Raji (cell line): Measurements from ENCODE around the gene YJEFN3.

Experiments used
- POLR2A ChIP-seq: IDR thresholded peaks from 2 replicates; pipeline ENCODE4 v1.6.1; 2011; ENCODE audit warnings: low read depth, low read length, control low read depth; ENCODE audit not compliant: insufficient read depth

Gene YJEFN3

DNA sequence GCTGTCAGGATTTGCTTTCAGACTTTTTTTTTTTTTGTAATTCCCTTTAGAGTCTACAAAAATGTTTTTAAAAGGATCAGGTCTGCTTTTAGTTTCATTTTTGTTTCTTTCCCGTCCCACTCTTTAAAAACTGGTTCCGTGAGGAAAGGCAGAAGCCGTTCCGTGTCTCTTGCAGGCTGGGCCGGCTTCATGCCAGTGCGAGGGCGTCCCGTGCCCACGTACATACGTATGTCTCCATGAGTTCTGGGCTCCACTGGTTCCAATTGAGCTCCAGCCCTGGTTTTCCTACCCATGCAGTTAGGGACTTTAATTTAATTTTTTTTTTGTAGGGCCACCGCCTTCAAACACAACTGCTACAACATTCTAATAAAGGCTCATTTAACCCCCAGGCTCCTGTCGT is 22.1 kb upstream of the YJEFN3 start:
- no peak for TF ChIP-seq POLR2A

- TF ChIP-seq POLR2A: no peak
Measured at GRCh38 chr19:19507354-19507753, 21.4 kb upstream of the YJEFN3 start.

DNA sequence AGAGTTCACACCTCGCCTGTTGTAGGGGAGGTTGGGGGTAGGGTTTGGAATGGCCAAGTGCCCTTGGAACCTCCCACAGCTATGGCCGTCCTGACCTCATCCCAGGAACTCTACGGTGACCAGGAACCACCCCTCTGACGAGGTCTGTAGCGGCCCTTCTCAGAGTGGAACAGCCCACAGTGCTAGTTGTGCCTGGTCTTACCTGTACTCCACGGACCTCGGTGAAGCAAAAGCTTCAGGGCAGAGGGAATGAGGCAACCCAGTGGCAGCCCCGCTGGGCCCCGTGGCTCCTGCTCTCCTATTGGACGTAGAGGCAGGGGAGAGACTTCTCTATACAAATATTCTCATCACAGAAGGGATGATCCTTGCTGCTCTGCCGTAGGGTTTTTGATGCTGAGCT is 20.5 kb upstream of the YJEFN3 start:
- no peak for TF ChIP-seq POLR2A

GRCh38 chr19:19510432-19510831 is 18.3 kb upstream of the YJEFN3 start:
- TF ChIP-seq POLR2A: no peak

DNA sequence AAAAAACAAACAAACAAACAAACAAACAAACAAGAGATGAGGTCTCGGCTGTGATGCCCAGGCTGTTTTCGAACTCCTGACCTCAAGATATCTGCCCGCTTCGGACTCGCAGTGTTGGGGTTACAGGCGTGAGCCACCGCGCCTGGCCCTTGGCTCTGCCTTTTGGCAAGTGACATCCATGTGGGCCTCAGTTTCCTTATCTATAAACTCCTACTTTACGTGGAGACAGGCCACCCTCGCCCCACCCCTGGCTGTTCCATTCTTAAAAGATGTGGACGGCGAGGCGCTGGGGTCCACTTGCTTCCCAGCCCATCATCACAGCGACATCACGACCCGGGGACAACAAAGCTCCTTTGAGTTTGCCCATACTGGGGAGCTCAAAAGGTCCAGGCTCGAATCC is 15.0 kb upstream of the YJEFN3 start:
- no peak for TF ChIP-seq POLR2A

DNA sequence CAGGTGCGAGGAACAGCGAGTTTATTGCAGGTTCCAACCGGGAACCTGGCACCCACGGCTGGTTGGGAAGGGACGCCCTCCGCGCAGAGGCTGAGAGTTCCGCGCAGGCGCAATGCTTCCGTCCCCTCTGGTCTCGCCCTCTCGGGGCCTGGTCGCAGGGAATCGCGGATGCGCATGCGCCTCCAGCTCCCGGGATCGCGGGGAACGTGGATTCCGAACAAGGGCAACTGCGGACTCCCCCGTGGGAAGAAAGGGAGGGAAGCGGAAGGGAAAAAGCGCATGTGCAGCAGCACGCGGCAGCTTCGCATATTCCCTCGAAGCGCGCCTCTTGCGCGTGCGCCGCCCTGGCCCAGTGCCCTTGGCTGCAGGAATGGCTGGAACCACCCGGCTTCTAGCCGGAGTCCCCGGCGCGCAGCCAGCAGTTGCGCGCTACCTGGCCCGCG is 14.5 kb upstream of the YJEFN3 start:
- TF ChIP-seq POLR2A: no peak

DNA sequence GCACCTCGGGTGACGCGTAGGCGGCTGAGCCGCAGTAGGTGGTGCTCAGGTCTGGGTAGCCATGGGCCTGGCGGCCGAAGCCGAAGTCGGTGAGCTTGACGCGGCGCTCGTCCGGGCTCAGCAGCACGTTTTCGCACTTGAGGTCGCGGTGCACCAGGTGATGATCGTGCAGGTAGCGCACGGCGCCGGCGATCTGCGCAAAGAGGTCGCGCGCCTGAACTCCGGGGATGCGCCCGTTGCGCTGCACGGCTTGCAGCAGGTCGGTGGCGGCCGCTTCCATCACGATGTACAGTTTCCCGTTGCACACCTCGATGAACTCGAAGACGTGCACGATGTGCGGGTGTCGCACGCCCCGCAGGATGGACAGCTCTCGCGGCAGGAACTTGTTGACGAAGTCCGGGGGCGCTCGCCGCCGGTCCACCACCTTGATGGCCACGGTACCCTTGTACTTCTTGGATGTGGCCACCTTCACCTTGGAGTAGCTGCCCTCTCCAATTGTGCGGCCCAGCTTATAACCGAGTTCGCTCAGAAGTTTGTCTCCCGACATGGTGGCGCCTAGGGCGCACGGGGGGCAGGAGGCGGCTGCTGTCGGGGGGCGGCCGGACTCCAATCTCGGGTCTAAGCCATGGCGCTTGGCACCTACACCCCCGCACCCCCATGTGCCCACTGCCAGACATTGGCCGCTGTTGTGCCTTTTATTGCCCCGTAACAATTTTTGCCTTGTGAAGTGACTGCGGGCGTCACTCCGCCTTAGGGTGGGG is 13.7 kb upstream of the YJEFN3 start, which contains the start of gene TSSK6:
TSS of gene TSSK6 (minus strand) at position 668 of the 761 bp plus-strand sequence. CDS start at position 547, 121 bp downstream.
- no peak for TF ChIP-seq POLR2A

- TF ChIP-seq POLR2A: peak; percentile 95
Measured at GRCh38 chr19:19515642-19516519, 12.8 kb upstream of the YJEFN3 start, which contains the start of gene NDUFA13. TSS of gene NDUFA13 (plus strand) at chr19:19516225. CDS start at chr19:19516239, 14 bp downstream.

DNA sequence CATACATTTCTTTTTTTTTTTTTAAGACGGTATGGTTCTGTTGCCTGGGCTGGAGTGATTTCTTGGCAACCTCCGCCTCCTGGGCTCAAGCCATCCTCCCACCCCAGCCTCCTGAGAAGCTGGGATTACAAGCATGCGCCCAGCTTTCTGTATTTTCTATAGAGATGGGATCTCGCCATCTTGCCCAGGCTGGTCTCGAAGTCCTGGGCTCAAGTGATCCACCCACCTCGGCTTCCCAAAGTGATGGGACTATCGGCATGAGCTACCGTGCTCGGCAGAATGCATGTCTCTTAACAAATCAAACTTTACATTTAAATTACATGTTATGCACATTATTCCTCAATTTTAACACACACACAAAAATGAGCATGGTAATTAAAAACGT is 11.5 kb upstream of the YJEFN3 start:
- TF ChIP-seq POLR2A: no peak

DNA sequence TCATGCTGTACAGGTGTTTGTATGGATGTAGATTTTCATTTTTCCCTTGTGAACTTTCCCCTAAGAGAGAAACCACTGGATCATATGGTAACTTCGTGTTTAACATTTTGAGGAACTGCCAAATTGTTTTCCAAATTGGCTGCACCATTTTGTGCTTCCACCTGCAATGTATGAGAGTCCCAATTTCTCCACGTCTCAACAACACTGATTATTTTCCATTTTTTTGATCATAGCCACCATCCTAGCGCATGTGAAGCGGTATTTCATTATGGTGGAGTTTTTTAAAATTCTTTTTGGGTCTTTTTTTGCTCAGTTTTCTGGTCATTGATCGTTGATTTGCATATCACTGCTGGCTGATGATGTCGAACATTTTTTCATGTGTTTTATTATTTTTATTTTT is 7.7 kb upstream of the YJEFN3 start:
- TF ChIP-seq POLR2A: no peak

GRCh38 chr19:19523177-19523576 is 5.5 kb upstream of the YJEFN3 start:
- TF ChIP-seq POLR2A: no peak

DNA sequence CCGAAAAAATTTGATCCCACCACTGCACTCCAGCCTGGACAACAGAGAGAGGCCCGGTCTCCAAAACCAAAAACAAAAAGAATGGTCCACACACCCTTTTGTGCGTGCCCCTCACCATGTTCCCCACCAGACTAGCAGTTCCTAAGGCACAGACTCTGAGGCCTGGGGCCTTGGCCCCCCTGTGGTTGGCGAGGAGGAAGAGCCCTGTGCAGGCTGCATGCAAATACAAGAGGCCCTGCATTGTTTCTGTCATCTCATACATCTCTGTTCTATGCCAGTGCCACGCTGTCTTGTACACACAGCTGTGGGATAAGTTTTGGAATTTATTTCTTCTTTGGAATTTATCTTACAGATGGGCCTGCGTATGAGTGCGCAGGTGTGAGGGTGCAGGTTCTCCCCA is 4.7 kb upstream of the YJEFN3 start:
- no peak for TF ChIP-seq POLR2A

- no peak for TF ChIP-seq POLR2A
Measured at GRCh38 chr19:19525611-19526380, 2.9 kb upstream of the YJEFN3 start.

DNA sequence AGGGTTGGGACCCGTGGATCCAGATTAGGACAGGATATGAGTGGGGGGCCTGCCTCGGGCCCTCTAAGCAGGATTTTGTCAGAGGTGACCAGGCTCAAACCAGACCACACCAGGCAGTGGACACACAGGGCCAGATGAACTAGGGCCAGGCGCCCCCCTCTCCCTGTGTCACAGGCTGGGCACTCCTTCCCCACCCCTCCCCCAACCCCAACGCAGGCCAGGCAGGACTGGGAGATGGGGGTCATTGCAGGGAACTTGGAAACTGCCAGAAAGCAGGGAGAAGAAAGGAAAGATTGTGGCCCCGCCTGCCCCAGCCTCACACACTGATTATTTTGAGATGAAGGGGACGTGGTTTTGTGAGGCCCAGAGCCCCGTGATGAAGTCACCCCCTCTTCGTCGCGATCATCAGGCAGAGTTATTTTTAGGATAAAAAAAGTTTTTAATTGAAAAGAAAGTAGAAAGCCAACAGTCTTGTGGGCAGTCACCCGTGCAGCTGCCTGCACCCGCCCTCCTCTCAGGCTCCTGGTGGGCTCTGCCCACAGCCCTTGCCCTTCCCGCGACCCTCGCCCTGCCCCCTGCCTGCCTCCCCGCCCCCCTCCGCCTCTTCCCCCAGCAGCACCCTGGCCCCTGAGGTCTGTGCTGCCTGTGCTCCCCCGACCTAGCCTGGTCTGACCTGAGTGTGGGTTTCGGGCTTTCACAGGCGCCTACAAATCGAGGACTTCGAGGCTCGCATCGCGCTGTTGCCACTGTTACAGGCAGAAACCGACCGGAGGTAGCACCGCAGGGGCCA is 1.9 kb upstream of the YJEFN3 start:
- TF ChIP-seq POLR2A: no peak

- TF ChIP-seq POLR2A: no peak
Measured at GRCh38 chr19:19527371-19527656, 1.4 kb upstream of the YJEFN3 start.
